ENCODE measurements around the gene SPHK2.
"Not testable (repeated sequence)": the region's sequence is repeated elsewhere in the genome, so short reads cannot be mapped to it uniquely, and the experiment has no call there.

Gene SPHK2

DNA sequence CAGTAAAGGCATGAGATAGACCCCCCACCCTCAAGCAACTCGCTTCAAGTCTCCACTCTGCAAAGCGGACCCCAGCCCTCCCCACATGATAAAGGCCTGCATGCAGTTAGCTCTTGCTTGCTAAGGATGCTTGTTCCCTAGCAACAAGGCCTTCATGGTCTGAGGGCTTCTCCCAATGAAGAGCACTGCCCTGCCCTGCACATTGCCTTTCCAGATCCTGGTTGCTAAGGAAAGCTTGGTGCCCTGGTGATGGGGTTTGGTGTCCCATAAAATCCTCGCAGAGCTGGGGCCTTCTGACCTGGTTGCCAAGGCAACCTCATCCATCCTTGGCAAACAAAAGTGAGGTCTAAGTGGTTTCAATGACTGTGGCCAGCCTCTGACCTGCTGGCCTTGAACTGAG lies 11.9 kb downstream of the SPHK2 start:
- Histone ChIP-seq H3K23ac (ENCODE audit: low read length) (no peak overlapping the region), H3K4me1 (ENCODE audit: control insufficient read depth in 1 of 2, insufficient read depth in 2 of 2, low read length in 2 of 2) (peaks cover 18 to 37% of the 10 kb centered on the region in 2 experiments), H3K79me1 (ENCODE audit: low read length) (peaks cover 4% of the 10 kb centered on the region), H3K27ac (ENCODE audit: low read depth, low read length) (no peak overlapping the region), H2AFZ (ENCODE audit: insufficient read depth, low read length, poor library complexity) (no peak overlapping the region), H3K9me3 (ENCODE audit: insufficient read depth, low read depth, low read length) (peaks cover 3% of the 10 kb centered on the region), H4K8ac (ENCODE audit: low read depth, low read length) (no peak overlapping the region), H2BK12ac (ENCODE audit: low read length) (no peak overlapping the region), H2BK120ac (ENCODE audit: insufficient read depth, low read length, poor library complexity) (no peak overlapping the region), H3K18ac (ENCODE audit: low read length) (no peak overlapping the region), H3K27me3 (ENCODE audit: insufficient read depth, low read length) (peaks cover 6% of the 10 kb centered on the region), H3K36me3 (ENCODE audit: control insufficient read depth in 1 of 2, insufficient read depth in 2 of 2, low read length in 2 of 2) (peaks cover 2 to 3% of the 10 kb centered on the region in 2 experiments), H2BK5ac (ENCODE audit: low read depth, low read length, poor library complexity) (no peak overlapping the region), H3K4ac (ENCODE audit: low read depth, low read length) (no peak overlapping the region), H3K14ac (ENCODE audit: low read length) (no peak overlapping the region), H3K79me2 (ENCODE audit: control insufficient read depth, insufficient read depth, low read length, poor library complexity) (no peaks in the 10 kb centered on the region), H2AK5ac (ENCODE audit: low read length) (no peak overlapping the region), H3K4me3 (ENCODE audit: low read depth, low read length) (no peak overlapping the region), H4K91ac (ENCODE audit: low read depth, low read length) (no peak overlapping the region), H3K9ac (ENCODE audit: low read length) (no peak overlapping the region), H3K4me2 (ENCODE audit: low read length) (peak overlapping the region; percentile 63), H4K12ac (ENCODE audit: low read depth, low read length) (no peak overlapping the region)
- no peak for DNase-seq
- WGBS (ENCODE audit: extremely low coverage, insufficient coverage, insufficient read length) = no CpG with 5 or more reads among the region's 3 CpGs

DNA sequence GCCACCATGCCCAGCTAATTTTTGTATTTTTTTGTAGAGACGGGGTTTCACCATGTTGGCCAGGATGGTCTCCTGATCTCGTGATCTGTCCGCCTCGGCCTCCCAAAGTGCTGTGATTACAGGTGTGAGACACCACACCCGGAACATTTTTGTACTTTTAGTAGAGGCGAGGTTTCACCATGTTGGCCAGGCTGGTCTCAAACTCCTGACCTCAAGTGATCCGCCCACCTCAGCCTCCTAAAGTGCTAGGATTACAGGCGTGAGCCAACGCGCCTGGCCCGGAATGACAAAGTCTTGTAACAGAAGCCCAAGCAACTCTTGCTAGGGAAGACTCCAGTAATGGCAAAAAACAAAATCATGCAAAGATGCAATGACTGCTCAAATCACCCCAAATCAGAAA lies 13.0 kb downstream of the SPHK2 start:
- H3K23ac ChIP-seq (ENCODE audit: low read length); H3K36me3 ChIP-seq (ENCODE audit: control insufficient read depth in 1 of 2, insufficient read depth in 2 of 2, low read length in 2 of 2); H4K91ac ChIP-seq (ENCODE audit: low read depth, low read length); H3K4me2 ChIP-seq (ENCODE audit: low read length); H3K79me2 ChIP-seq (ENCODE audit: control insufficient read depth, insufficient read depth, low read length, poor library complexity); H2BK120ac ChIP-seq (ENCODE audit: insufficient read depth, low read length, poor library complexity); H2BK12ac ChIP-seq (ENCODE audit: low read length); H3K4ac ChIP-seq (ENCODE audit: low read depth, low read length); DNase-seq; H2BK5ac ChIP-seq (ENCODE audit: low read depth, low read length, poor library complexity); H3K27ac ChIP-seq (ENCODE audit: low read depth, low read length); H2AFZ ChIP-seq (ENCODE audit: insufficient read depth, low read length, poor library complexity); H3K4me3 ChIP-seq (ENCODE audit: low read depth, low read length); H2AK5ac ChIP-seq (ENCODE audit: low read length); H3K18ac ChIP-seq (ENCODE audit: low read length); H3K9ac ChIP-seq (ENCODE audit: low read length); H3K79me1 ChIP-seq (ENCODE audit: low read length); H4K8ac ChIP-seq (ENCODE audit: low read depth, low read length); H4K12ac ChIP-seq (ENCODE audit: low read depth, low read length); H3K9me3 ChIP-seq (ENCODE audit: insufficient read depth, low read depth, low read length); H3K14ac ChIP-seq (ENCODE audit: low read length): not testable (repeated sequence)
- Histone ChIP-seq H3K4me1 (ENCODE audit: control insufficient read depth in 1 of 2, insufficient read depth in 2 of 2, low read length in 2 of 2) (peaks cover 25 to 41% of the 10 kb centered on the region in 2 experiments), H3K27me3 (ENCODE audit: insufficient read depth, low read length) (peaks cover 15% of the 10 kb centered on the region)
- no CpG with 5 or more reads among the region's 11 CpGs for WGBS (ENCODE audit: extremely low coverage, insufficient coverage, insufficient read length)

DNA sequence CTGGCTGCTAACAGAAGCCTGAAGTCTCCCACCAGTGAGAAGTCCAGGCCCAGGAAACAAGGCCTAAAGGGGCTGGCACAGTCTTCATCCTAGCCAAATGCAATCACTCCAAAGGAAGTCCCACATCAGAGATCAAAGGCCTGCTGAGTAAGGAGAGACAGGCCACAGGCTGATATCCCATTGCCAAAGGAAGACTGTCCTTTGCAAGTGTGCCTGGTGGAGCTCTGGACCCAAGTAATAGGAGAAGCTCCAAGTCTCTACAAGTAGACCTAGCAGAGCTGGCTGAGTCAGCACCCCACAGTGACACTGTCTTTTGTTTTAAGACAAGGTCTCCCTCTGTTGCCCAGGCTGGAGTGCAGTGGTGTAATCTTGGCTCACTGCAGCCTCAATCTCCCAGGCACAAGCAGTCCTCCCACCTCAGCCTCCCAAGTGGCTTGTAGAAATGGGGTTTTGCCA lies 13.4 kb downstream of the SPHK2 start:
- H3K36me3 ChIP-seq (ENCODE audit: control insufficient read depth in 1 of 2, insufficient read depth in 2 of 2, low read length in 2 of 2) = no peaks in the 10 kb centered on the region
- H3K4me1 ChIP-seq (ENCODE audit: control insufficient read depth in 1 of 2, insufficient read depth in 2 of 2, low read length in 2 of 2) = peaks cover 25 to 44% of the 10 kb centered on the region in 2 experiments
- H2AK5ac ChIP-seq (ENCODE audit: low read length) = no peak overlapping the region
- H2BK12ac ChIP-seq (ENCODE audit: low read length) = no peak overlapping the region
- H2BK5ac ChIP-seq (ENCODE audit: low read depth, low read length, poor library complexity) = no peak overlapping the region
- no peak overlapping the region for H4K91ac ChIP-seq (ENCODE audit: low read depth, low read length)
- no peak overlapping the region for H2AFZ ChIP-seq (ENCODE audit: insufficient read depth, low read length, poor library complexity)
- H4K8ac ChIP-seq (ENCODE audit: low read depth, low read length) = no peak overlapping the region
- H3K18ac ChIP-seq (ENCODE audit: low read length) = no peak overlapping the region
- H3K4ac ChIP-seq (ENCODE audit: low read depth, low read length) = no peak overlapping the region
- H3K9me3 ChIP-seq (ENCODE audit: insufficient read depth, low read depth, low read length) = peaks cover 3% of the 10 kb centered on the region
- H2BK120ac ChIP-seq (ENCODE audit: insufficient read depth, low read length, poor library complexity) = no peak overlapping the region
- peaks cover 4% of the 10 kb centered on the region for H3K79me1 ChIP-seq (ENCODE audit: low read length)
- H3K14ac ChIP-seq (ENCODE audit: low read length) = no peak overlapping the region
- peaks cover 15% of the 10 kb centered on the region for H3K27me3 ChIP-seq (ENCODE audit: insufficient read depth, low read length)
- no peak overlapping the region for H3K27ac ChIP-seq (ENCODE audit: low read depth, low read length)
- H3K23ac ChIP-seq (ENCODE audit: low read length) = no peak overlapping the region
- H3K9ac ChIP-seq (ENCODE audit: low read length) = no peak overlapping the region
- DNase-seq = no peak
- no peak overlapping the region for H3K4me2 ChIP-seq (ENCODE audit: low read length)
- no peak overlapping the region for H4K12ac ChIP-seq (ENCODE audit: low read depth, low read length)
- H3K4me3 ChIP-seq (ENCODE audit: low read depth, low read length) = no peak overlapping the region
- no peaks in the 10 kb centered on the region for H3K79me2 ChIP-seq (ENCODE audit: control insufficient read depth, insufficient read depth, low read length, poor library complexity)

DNA sequence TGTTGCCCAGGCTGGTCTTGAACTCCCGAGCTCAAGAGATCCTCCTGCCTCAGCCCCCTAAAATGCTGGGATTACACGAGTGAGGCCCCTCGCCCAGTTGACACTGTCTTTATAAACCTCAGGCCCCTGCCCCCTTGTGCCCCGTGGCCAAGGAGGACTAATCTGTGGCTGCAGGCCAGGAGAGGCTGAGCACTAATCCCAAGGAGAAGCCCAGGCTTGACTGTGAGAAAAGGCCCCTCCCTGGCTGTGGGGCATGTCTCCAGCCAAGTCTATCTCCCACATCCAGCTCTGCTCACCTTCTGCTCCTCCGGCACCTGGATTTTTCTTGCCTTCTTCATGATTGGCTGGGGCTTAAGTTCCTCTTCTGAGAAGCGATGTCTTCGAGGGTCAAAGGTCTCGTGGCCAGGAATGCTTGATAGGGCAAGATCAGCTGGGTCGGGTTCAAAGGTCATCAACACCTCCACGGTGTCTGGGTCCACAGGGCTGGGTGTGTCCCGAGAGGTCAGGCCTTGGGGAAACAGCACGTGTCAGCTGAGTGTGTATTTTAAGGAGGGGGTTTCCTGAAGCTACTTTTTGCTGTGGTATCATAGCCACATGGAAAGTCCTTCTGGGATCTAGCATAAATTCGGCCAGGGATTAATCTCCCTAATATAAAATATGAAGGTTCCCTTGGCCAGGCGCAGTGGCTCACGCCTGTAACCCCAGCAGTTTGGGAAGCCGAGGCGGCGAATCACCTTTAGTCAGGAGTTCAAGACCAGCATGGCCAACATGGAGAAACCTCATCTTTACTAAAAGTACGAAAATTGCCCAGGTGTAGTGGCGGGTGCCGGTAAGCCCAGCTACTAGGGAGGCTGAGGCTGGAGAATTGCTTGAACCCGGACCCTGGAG lies 14.1 kb downstream of the SPHK2 start:
- H3K23ac ChIP-seq (ENCODE audit: low read length) = no peak overlapping the region
- H2AFZ ChIP-seq (ENCODE audit: insufficient read depth, low read length, poor library complexity) = no peak overlapping the region
- no peak overlapping the region for H2AK5ac ChIP-seq (ENCODE audit: low read length)
- H3K36me3 ChIP-seq (ENCODE audit: control insufficient read depth in 1 of 2, insufficient read depth in 2 of 2, low read length in 2 of 2) = no peaks in the 10 kb centered on the region
- no peak overlapping the region for H2BK12ac ChIP-seq (ENCODE audit: low read length)
- H3K9me3 ChIP-seq (ENCODE audit: insufficient read depth, low read depth, low read length) = peaks cover 3% of the 10 kb centered on the region
- H3K14ac ChIP-seq (ENCODE audit: low read length) = no peak overlapping the region
- H3K4me1 ChIP-seq (ENCODE audit: control insufficient read depth in 1 of 2, insufficient read depth in 2 of 2, low read length in 2 of 2) = peaks cover 25 to 46% of the 10 kb centered on the region in 2 experiments
- no peak overlapping the region for H4K91ac ChIP-seq (ENCODE audit: low read depth, low read length)
- H3K79me1 ChIP-seq (ENCODE audit: low read length) = peaks cover 4% of the 10 kb centered on the region
- DNase-seq = no peak
- no peak overlapping the region for H3K9ac ChIP-seq (ENCODE audit: low read length)
- H3K4me2 ChIP-seq (ENCODE audit: low read length) = no peak overlapping the region
- peaks cover 15% of the 10 kb centered on the region for H3K27me3 ChIP-seq (ENCODE audit: insufficient read depth, low read length)
- H3K4me3 ChIP-seq (ENCODE audit: low read depth, low read length) = no peak overlapping the region
- H2BK5ac ChIP-seq (ENCODE audit: low read depth, low read length, poor library complexity) = no peak overlapping the region
- H4K8ac ChIP-seq (ENCODE audit: low read depth, low read length) = no peak overlapping the region
- no peaks in the 10 kb centered on the region for H3K79me2 ChIP-seq (ENCODE audit: control insufficient read depth, insufficient read depth, low read length, poor library complexity)
- no peak overlapping the region for H3K18ac ChIP-seq (ENCODE audit: low read length)
- no peak overlapping the region for H3K27ac ChIP-seq (ENCODE audit: low read depth, low read length)
- H2BK120ac ChIP-seq (ENCODE audit: insufficient read depth, low read length, poor library complexity) = no peak overlapping the region
- no peak overlapping the region for H3K4ac ChIP-seq (ENCODE audit: low read depth, low read length)
- H4K12ac ChIP-seq (ENCODE audit: low read depth, low read length) = no peak overlapping the region
- WGBS (ENCODE audit: extremely low coverage, insufficient coverage, insufficient read length) = no CpG with 5 or more reads among the region's 22 CpGs
